GM21737 (cell line): ENCODE measurements around the gene EOLA1.
"Not testable (repeated sequence)": the region's sequence is repeated elsewhere in the genome, so short reads cannot be mapped to it uniquely, and the experiment has no call there.

Experiments
- ATAC-seq: cut with Tn5 transposase; IDR thresholded peaks from one replicate; pipeline ENCODE4 v1.9.1; 2021; ENCODE audit warnings: mild to moderate bottlenecking, moderate library complexity; ENCODE audit not compliant: unreplicated experiment

EOLA1 gene

GRCh38 chrX:149595214-149595613, 54.4 kb downstream of the EOLA1 start, which contains the start of gene HSFX2:
Gene HSFX2, minus strand, starts transcription at chrX:149595314. Its CDS starts 614 bp downstream, at chrX:149594700.
- ATAC-seq = not testable (repeated sequence)

DNA sequence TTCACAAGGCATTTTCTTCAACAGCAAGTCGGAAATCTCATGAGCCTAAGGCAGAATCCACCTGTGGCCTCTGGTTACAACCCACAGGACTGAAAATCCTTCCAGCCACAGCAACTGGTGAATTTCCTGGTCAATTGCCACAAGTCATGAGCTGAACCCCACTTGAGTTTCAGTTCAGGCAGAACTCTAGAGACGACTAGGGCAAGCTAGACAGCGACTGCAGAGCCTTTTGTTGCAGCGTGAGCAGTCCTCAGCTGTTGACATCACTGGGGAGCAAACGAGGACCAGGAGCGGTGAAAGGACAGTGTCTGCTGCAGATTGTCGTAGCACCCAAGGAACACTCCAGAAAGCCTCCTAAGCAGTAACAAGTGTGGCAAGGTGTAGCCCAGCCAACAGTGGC, 55.1 kb downstream of the EOLA1 start:
- ATAC-seq = not testable (repeated sequence)
